Adrenal gland (tissue), 5 donors: Measurements from ENCODE around the gene WNT7A.

Experiments used
- POLR2A ChIP-seq, 2 donors: fragments of 450-650 bp; IDR thresholded peaks; one replicate each; pipeline ENCODE4 v1.6.1; 2017; ENCODE audit warnings: antibody characterized with exemption in 2 of 2, mild to moderate bottlenecking in 2 of 2, moderate library complexity in 1 of 2
- TF ChIP-seq, protein P1 (sequence below), 6 experiments: fragments of 450-650 bp in 4 of 6; fragments of 200-600 bp in 2 of 6; sonication (generic) in 1 of 6; IDR thresholded peaks; 1 replicate in 5 of 6; 2 replicates in 1 of 6; pipeline versions ENCODE4 v1.5.1 to v1.8.0; 2016 to 2021; ENCODE audit warnings: antibody characterized with exemption in 6 of 6, mild to moderate bottlenecking in 2 of 6, moderate library complexity in 1 of 6
- donor health status: DM: no; HTN: no; CAD: no.

- TF ChIP-seq, protein P1, sequence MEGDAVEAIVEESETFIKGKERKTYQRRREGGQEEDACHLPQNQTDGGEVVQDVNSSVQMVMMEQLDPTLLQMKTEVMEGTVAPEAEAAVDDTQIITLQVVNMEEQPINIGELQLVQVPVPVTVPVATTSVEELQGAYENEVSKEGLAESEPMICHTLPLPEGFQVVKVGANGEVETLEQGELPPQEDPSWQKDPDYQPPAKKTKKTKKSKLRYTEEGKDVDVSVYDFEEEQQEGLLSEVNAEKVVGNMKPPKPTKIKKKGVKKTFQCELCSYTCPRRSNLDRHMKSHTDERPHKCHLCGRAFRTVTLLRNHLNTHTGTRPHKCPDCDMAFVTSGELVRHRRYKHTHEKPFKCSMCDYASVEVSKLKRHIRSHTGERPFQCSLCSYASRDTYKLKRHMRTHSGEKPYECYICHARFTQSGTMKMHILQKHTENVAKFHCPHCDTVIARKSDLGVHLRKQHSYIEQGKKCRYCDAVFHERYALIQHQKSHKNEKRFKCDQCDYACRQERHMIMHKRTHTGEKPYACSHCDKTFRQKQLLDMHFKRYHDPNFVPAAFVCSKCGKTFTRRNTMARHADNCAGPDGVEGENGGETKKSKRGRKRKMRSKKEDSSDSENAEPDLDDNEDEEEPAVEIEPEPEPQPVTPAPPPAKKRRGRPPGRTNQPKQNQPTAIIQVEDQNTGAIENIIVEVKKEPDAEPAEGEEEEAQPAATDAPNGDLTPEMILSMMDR (IDR thresholded peaks at IDR 0.05), result no peak
- no peak for TF ChIP-seq POLR2A (IDR thresholded peaks at IDR 0.05)
Measured at GRCh38 chr3:13880811-13881156, 913 bp upstream of the WNT7A start.
